GM12891 (cell line): ENCODE results near the gene PLEKHF1.
"Not testable (repeated sequence)": the region's sequence is repeated elsewhere in the genome, so short reads cannot be mapped to it uniquely, and the experiment has no call there.

Experiments
- DNase-seq: peaks from one replicate; pipeline ENCODE4 v3.0.0; 2011; ENCODE audit warnings: low spot score; ENCODE audit not compliant: insufficient read length
- FAIRE-seq: peaks from 2 replicates; lab custom pipeline; 2011; peaks lifted over from hg19 to GRCh38; lab: Jason Lieb, UNC
- PAX5 ChIP-seq: IDR thresholded peaks from 2 replicates; pipeline ENCODE4 v1.6.1; 2011; ENCODE audit warnings: low read length, moderate library complexity, mild to moderate bottlenecking; ENCODE audit not compliant: insufficient read depth, severe bottlenecking
- POLR2A ChIP-seq: IDR thresholded peaks from 2 replicates; pipeline ENCODE4 v1.6.1; 2011; ENCODE audit warnings: low read depth, low read length, control low read depth
- POLR2AphosphoS5 ChIP-seq: IDR thresholded peaks from 2 replicates; pipeline ENCODE4 v1.6.1; 2011; ENCODE audit warnings: low read depth, low read length, control low read depth
- POU2F2 ChIP-seq: IDR thresholded peaks from 2 replicates; pipeline ENCODE4 v1.6.1; 2011; ENCODE audit warnings: low read depth, mild to moderate bottlenecking, control low read depth, low read length, moderate library complexity
- SPI1 ChIP-seq: IDR thresholded peaks from 2 replicates; pipeline ENCODE4 v1.6.1; 2011; ENCODE audit warnings: low read depth, low read length, control low read depth
- TAF1 ChIP-seq: IDR thresholded peaks from 2 replicates; pipeline ENCODE4 v1.6.1; 2011; ENCODE audit warnings: low read depth, low read length, control low read depth

The PLEKHF1 gene

DNA sequence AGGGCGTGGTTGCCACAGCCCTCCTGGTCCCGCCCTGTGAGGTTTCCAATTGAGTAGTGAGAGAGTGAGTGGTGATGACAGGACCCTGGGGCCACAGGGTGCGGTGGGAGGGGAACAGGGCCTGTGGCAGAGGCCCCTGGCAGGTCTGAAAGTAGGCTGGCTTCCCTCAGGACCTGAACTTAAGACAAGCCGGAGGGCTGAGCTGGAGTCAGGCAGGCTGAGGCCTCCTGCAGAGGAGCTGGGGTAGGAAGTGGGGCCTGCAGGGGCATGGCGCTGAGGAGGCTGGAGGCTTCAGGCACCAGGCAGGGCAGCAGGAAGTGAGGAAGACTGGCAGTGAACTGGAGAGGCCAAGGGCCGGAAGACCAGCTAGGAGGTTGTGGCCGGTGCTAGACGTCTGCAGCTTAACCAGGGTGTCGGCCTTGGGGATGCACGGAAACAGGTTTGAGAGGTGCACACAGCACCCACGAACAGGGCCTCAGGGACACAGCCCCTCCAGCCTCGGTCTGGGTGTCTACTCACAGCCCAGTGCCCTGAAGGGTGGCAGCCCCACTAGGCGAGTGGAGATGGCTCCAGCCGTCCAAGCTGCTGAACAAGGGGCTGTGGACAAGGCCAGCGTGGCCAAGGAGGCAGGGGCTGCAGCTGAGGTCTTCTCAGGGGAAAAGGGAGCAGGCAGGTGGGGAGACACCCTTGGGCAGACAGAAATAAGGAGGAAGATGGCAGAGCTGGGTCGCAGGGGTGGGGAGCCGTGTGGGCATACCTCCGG lies 41.4 kb upstream of the PLEKHF1 start:
- FAIRE-seq = no peak
- TF ChIP-seq TAF1 (no peak), SPI1 (no peak), POLR2AphosphoS5 (no peak), POU2F2 (no peak), POLR2A (no peak), PAX5 (no peak)

DNA sequence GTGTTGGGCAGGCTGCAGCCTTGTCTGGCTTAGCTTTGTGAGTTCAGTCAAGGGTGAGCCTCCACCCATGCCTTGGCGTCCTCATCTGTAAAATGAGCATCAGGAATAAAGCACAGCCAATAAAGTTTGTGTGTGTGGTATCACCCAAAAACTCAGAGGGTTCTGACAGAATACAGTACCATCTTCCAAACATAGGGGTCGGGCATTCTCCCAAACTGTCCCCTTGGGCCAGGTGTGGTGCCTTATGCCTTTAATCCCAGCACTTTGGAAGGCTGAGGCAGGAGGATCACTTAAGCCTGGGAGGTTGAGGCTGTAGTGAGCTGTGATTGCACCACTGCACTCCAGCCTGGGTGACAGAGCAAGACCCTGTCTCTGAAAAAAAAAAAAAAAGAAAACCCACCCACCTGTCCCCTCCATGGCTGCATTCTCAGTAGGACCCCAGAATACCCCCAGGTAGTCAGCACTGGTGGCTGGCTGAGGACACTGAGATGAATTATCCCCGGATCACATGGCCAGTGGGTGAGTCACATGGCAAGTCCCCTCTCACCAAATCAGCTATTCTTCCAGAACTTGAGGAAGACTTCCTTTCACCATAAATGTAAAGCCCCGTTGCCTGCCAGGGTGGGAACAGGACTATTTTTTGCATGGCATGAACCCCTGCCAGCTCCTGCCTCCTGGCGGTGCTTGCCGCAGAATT lies 40.6 kb upstream of the PLEKHF1 start:
- TF ChIP-seq TAF1 (no peak), SPI1 (no peak)
- DNase-seq = no peak
- FAIRE-seq = no peak

More for the DNA sequence above, 41.4 kb upstream of the PLEKHF1 start:
- DNase-seq = no peak

DNA sequence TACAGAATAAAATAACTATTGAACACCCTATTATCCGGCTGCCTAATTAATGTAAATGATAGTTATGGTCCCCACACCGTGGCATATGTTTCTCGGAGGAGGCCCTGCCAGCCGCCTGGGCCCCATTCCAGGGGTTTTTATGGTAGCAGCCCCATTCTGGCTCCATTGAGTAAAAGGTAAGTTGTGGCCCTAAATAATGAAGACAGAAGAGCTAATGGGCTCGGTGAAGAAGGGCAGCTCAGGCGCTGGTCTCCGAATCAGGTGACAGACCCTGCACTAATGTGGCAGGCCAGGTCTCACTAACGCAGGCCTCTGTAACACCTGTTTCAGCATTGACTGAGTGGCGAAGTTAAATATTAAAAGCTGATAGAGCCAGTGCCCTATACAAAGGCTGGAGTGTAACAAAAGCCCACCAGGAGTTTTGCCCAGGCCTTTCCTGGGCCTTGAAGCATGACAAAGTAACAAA lies 40.0 kb upstream of the PLEKHF1 start:
- no peak for FAIRE-seq
- DNase-seq = no peak
- TF ChIP-seq POLR2AphosphoS5 (no peak), TAF1 (no peak), PAX5 (no peak)

DNA sequence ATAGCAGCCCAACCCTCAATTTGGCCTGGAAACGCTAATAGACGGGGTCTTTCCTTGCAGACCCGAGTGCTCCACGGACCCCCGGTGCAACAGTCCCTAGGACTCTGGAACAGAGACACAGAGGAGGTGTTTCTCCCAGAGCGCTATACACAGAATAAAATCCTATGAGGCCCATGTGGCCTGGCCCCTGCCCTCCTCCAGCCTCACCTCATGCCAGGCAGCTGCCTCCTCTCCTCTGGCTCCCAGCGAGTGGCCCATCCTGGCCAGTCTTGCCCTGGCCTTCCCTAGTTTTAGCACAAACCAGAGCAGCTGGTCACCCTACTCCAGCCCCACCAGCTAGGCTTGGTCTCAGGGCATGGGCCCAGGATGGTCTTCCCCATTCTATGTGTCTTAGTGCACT lies 38.9 kb upstream of the PLEKHF1 start:
- FAIRE-seq (no peak), DNase-seq (no peak)
- TF ChIP-seq POLR2A (no peak), PAX5 (no peak), POU2F2 (no peak), SPI1 (no peak), TAF1 (no peak), POLR2AphosphoS5 (no peak)

DNA sequence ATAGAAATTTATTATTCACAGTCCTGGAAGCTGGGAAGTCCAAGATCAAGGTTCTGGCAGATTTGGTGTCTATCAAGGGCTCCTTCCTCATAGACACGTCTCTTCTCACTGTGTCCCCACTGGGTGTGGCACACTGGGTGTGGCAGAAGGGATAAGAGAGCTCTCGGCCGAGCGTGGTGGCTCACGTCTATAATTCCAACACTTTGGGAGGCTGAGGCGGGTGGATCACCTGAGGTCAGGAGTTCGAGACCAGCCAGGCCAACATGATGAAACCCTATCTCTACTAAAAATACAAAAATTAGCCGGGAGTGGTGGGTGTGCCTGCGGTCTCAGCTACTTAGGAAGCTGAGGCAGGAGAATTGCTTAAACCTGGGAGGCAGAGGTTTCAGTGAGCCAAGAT lies 38.4 kb upstream of the PLEKHF1 start:
- not testable (repeated sequence) for DNase-seq, FAIRE-seq

DNA sequence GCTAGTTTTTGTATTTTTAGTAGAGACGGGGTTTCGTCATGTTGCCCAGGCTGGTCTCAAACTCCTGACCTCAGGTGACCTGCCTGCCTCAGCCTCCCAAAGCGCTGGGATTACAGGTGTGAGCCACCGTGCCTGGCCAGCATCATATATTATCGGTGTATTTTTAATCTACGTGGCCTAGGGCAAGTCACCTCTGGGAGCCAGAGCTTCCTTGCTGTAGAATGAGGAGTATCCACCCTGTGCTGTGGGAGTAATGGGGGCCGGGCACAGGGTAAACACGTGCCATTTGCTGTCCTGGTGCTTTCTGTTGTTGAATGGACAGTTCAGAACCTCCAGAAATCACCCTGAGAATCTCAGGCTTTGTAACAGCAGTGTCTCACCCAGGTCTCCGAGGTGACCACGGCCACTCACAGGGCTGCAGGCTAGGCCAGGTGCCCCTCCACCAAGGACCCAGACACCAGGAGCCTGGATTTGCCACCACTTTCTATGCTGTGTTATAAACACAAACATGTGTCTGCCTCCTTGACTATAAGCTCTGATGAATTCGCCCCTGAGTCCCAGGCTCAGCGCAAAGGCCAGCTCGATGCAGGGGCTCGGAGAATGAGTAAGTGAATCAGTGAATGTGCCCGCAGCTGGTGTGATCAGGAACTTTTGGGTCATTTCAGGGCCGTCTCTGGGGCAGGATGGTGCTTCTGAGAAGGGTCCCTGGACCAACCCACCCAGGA lies 36.4 kb upstream of the PLEKHF1 start:
- TF ChIP-seq POLR2A (no peak), POU2F2 (no peak), POLR2AphosphoS5 (no peak), TAF1 (no peak), PAX5 (no peak), SPI1 (no peak)
- no peak for FAIRE-seq
- DNase-seq = no peak

DNA sequence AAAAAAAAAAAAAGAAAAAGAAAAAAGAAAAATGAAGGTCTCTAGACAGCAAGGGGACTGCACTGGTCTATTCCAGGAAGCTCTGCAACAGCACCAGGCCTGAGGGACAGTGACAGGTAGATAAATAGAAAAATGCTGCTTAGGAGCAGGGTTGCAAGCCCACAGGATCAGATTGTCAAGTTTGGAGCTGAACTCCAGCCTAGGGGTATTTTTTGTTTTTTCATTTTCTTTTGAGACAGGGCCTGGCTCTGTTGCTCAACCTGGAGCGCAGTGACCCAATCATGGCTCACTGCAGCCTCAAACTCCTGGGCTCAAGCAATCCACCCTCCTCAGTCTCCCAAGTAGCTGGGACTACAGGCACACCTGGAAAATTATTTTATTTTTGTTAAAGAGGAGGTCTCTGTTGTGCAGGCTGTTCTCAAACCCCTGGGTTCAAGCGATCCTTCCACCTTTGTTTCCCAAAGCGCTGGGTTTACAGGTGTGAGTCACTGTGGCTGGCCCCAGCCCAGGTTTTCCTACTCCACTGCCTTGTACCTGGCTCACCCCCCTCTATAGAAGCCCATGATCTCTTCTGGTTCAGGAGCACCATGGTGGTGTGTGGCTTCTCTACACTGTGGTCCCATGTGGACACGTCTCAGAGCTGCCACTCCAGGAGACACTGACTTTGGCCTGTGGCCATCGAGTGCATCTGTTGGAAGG lies 35.3 kb upstream of the PLEKHF1 start:
- no peak for TF ChIP-seq POLR2AphosphoS5
- TF ChIP-seq PAX5 = no peak
- no peak for TF ChIP-seq POU2F2
- TF ChIP-seq POLR2A = no peak
- TF ChIP-seq TAF1 = no peak
- no peak for TF ChIP-seq SPI1
- DNase-seq (no peak), FAIRE-seq (no peak)

DNA sequence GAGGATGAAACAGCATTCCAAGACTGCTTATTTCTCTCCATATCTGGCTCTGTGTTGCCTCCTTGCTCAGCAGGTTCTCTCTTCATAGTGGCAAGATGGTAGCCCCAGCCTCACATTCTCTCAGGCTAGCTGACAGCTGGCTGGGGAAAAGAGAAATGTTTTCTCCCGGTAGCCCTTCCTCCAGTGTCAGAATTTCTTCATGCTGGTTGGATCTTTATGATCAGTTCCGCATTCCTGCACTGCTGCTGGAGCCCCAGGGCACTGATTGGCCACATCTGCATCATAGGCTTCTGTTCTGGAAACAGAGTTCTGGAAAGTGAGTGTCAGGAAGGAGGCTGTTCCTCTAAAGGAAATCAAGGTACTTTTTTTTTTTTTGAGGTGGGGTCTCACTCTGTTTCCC lies 34.6 kb upstream of the PLEKHF1 start:
- DNase-seq (no peak), FAIRE-seq (no peak)
- TF ChIP-seq POLR2AphosphoS5 (no peak), POLR2A (no peak), POU2F2 (no peak), SPI1 (no peak), TAF1 (no peak), PAX5 (no peak)

DNA sequence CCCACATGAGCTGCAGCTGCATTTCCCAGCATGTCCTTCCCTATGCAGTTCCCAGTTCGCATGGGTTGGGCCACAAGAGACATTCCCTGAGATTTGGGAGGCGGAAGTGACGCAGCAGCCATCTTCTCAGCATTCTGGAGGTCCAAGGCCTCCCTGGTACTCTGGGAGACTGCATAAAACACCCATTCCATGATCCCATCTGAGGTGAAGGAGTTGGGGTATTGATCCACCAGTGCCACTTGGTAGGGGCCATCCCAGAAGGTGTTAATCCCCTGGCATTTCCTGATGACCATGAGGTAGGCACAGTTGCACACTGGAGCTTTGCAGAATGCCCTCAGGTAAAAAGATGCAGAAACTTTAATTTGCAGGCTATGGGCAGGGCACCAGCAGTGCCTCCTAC lies 33.8 kb upstream of the PLEKHF1 start:
- no peak for FAIRE-seq

More for the DNA sequence above, 33.8 kb upstream of the PLEKHF1 start:
- no peak for DNase-seq
- TF ChIP-seq PAX5 (no peak), TAF1 (no peak), POLR2A (no peak), SPI1 (no peak), POLR2AphosphoS5 (no peak), POU2F2 (no peak)
